HL-60 (cell line): Measurements from ENCODE around the gene CNTNAP4.

Source experiments
- DNase-seq, 2 experiments: peaks; one replicate each; pipeline ENCODE4 v3.0.0-alpha.2; 2010 to 2020; ENCODE audit warnings: low read depth in 1 of 2, low spot score in 1 of 2
- H3K27ac ChIP-seq: fragments of 250-450 bp; sonication (Bioruptor Pico); replicated peaks from 2 replicates; pipeline ENCODE4 v1.5.1; 2020; ENCODE audit warnings: mild to moderate bottlenecking, moderate library complexity
- H3K27me3 ChIP-seq: fragments of 250-450 bp; sonication (Bioruptor Pico); 2 replicates; pipeline ENCODE4 v1.5.1; 2021; ENCODE audit warnings: mild to moderate bottlenecking, moderate library complexity; ENCODE audit not compliant: insufficient read depth, poor library complexity, severe bottlenecking
- H3K4me3 ChIP-seq: replicated peaks from 2 replicates; pipeline ENCODE4 v1.5.1; 2011; ENCODE audit warnings: mild to moderate bottlenecking, control low read depth, low read length; ENCODE audit not compliant: insufficient read depth
- CTCF ChIP-seq: IDR thresholded peaks from one replicate; pipeline ENCODE4 v1.5.1; 2011; ENCODE audit warnings: low read length, control low read depth, inconsistent platforms; ENCODE audit not compliant: insufficient read depth
- GABPA ChIP-seq: IDR thresholded peaks from 2 replicates; pipeline ENCODE4 v1.6.1; 2012; ENCODE audit warnings: low read depth
- POLR2AphosphoS5 ChIP-seq: IDR thresholded peaks from 2 replicates; pipeline ENCODE4 v1.6.1; 2012; ENCODE audit warnings: low read depth
- REST ChIP-seq: IDR thresholded peaks from 2 replicates; pipeline ENCODE4 v1.6.1; 2012; ENCODE audit warnings: low read depth; ENCODE audit not compliant: insufficient replicate concordance
- SPI1 ChIP-seq: IDR thresholded peaks from 2 replicates; pipeline ENCODE4 v1.6.1; 2012; ENCODE audit warnings: low read depth, mild to moderate bottlenecking, borderline replicate concordance

The CNTNAP4 gene

GRCh38 chr16:76487411-76488064 lies 210.3 kb downstream of the CNTNAP4 start:
- no peak for TF ChIP-seq POLR2AphosphoS5
- no peak for TF ChIP-seq CTCF
- TF ChIP-seq SPI1 = no peak
- TF ChIP-seq GABPA = no peak
- TF ChIP-seq REST = no peak
- no peak for DNase-seq
- Histone ChIP-seq H3K27ac (no peak overlapping the region), H3K27me3 (no peaks in the 10 kb centered on the region), H3K4me3 (no peak overlapping the region)

GRCh38 chr16:76488065-76488417 lies 210.8 kb downstream of the CNTNAP4 start:
- H3K4me3 ChIP-seq = no peak overlapping the region
- no peak overlapping the region for H3K27ac ChIP-seq
- no peak for DNase-seq
- no peaks in the 10 kb centered on the region for H3K27me3 ChIP-seq
- TF ChIP-seq POLR2AphosphoS5 = no peak
- TF ChIP-seq REST = no peak
- TF ChIP-seq GABPA = no peak
- no peak for TF ChIP-seq SPI1
- no peak for TF ChIP-seq CTCF

- no peak overlapping the region for H3K27ac ChIP-seq
- TF ChIP-seq SPI1 (no peak), GABPA (no peak), REST (no peak), POLR2AphosphoS5 (no peak), CTCF (no peak)
Measured at GRCh38 chr16:76490036-76490639, 212.9 kb downstream of the CNTNAP4 start.

More at GRCh38 chr16:76490036-76490639, 212.9 kb downstream of the CNTNAP4 start:
- Histone ChIP-seq H3K4me3 (no peak overlapping the region), H3K27me3 (no peaks in the 10 kb centered on the region)
- no peak for DNase-seq
